Measurements from ENCODE around the gene KLRC2.

DNA sequence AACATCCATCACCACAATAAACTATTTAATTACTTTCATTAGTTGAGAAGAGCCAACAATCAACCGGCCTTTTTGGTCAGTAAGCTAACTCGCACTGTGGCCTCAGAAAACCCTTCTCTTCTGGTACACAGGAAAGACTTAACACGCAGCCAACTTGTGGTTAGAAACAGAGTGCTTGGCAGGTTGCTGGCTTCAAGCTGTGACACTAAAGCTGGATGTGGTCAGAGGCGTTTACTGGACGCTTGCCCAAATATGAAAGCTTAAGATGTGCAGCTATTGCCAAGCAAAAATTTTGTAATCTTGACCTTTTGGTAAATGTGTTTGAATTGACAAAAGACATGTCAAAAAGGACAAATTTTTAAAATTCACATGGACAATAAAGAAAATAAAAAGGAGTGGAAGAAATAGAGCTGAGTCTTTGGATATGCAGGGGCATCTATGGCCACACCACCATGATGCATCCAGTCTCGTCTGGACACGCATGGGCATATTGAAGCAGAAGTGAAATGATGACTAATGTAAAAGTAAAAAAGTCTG, 43.3 kb downstream of the KLRC2 start:
- TF ChIP-seq, protein P1, sequence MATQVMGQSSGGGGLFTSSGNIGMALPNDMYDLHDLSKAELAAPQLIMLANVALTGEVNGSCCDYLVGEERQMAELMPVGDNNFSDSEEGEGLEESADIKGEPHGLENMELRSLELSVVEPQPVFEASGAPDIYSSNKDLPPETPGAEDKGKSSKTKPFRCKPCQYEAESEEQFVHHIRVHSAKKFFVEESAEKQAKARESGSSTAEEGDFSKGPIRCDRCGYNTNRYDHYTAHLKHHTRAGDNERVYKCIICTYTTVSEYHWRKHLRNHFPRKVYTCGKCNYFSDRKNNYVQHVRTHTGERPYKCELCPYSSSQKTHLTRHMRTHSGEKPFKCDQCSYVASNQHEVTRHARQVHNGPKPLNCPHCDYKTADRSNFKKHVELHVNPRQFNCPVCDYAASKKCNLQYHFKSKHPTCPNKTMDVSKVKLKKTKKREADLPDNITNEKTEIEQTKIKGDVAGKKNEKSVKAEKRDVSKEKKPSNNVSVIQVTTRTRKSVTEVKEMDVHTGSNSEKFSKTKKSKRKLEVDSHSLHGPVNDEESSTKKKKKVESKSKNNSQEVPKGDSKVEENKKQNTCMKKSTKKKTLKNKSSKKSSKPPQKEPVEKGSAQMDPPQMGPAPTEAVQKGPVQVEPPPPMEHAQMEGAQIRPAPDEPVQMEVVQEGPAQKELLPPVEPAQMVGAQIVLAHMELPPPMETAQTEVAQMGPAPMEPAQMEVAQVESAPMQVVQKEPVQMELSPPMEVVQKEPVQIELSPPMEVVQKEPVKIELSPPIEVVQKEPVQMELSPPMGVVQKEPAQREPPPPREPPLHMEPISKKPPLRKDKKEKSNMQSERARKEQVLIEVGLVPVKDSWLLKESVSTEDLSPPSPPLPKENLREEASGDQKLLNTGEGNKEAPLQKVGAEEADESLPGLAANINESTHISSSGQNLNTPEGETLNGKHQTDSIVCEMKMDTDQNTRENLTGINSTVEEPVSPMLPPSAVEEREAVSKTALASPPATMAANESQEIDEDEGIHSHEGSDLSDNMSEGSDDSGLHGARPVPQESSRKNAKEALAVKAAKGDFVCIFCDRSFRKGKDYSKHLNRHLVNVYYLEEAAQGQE (IDR thresholded peaks at IDR 0.05; ENCODE audit: low read depth), result no peak
- peak; percentile 50 for TF ChIP-seq JUND (IDR thresholded peaks at IDR 0.05)
- TF ChIP-seq YY1 (IDR thresholded peaks at IDR 0.05; ENCODE audit: extremely low read depth, insufficient replicate concordance, low read depth, low read length), result no peak
